Effector memory CD8-positive, alpha-beta T cell (primary cell): ENCODE measurements around the gene TNRC6B.

Experiments used
- ATAC-seq: fragments of 150-1000 bp; cut with Tn5 transposase; replicated peaks from 2 replicates; pipeline ENCODE4 v1.10.0; 2021; ENCODE audit warnings: mild to moderate bottlenecking, moderate library complexity
- DNase-seq, 3 experiments: peaks; one replicate each; pipeline ENCODE4 v3.0.0; 2021
- H3K27ac Mint-ChIP-seq, 2 donors: one replicate each; pipeline ENCODE4 v1.8.0; 2022; ENCODE audit warnings: mild to moderate bottlenecking in 2 of 2, mixed read lengths in 2 of 2, moderate library complexity in 2 of 2
- H3K27me3 Mint-ChIP-seq, 2 donors: one replicate each; pipeline ENCODE4 v1.8.0; 2022; ENCODE audit warnings: mixed read lengths in 2 of 2
- H3K36me3 Mint-ChIP-seq: one replicate; pipeline ENCODE4 v1.8.0; 2022; ENCODE audit warnings: mild to moderate bottlenecking, moderate library complexity, mixed read lengths; ENCODE audit not compliant: insufficient read depth
- H3K4me1 Mint-ChIP-seq, 2 donors: one replicate each; pipeline ENCODE4 v1.8.0; 2022; ENCODE audit warnings: low read depth in 2 of 2, mixed read lengths in 2 of 2
- H3K4me3 Mint-ChIP-seq, 2 donors: one replicate each; pipeline ENCODE4 v1.8.0; 2022; ENCODE audit warnings: mild to moderate bottlenecking in 2 of 2, mixed read lengths in 2 of 2, moderate library complexity in 2 of 2
- H3K9me3 Mint-ChIP-seq, 2 donors: one replicate each; pipeline ENCODE4 v1.8.0; 2022; ENCODE audit warnings: mixed read lengths in 2 of 2

TNRC6B gene

GRCh38 chr22:40226620-40227019 is 48.9 kb downstream of the TNRC6B start:
- Mint-ChIP-seq H3K4me3 (no peak overlapping the region), H3K36me3 (peaks cover 38% of the 10 kb centered on the region), H3K27me3 (no peaks in the 10 kb centered on the region), H3K9me3 (no peaks in the 10 kb centered on the region), H3K4me1 (peaks cover 28 to 42% of the 10 kb centered on the region in 2 donors), H3K27ac (peak overlapping the region; percentile 17 to 76)
- no peak for ATAC-seq
- no peak for DNase-seq

- peaks cover 20 to 32% of the 10 kb centered on the region in 2 donors for H3K4me1 Mint-ChIP-seq
- no peaks in the 10 kb centered on the region for H3K27me3 Mint-ChIP-seq
- H3K9me3 Mint-ChIP-seq: no peaks in the 10 kb centered on the region
- H3K27ac Mint-ChIP-seq: peak overlapping the region in 1 of 2 donors; percentile 24
- ATAC-seq: no peak
- H3K4me3 Mint-ChIP-seq: no peak overlapping the region
- peaks cover 51% of the 10 kb centered on the region for H3K36me3 Mint-ChIP-seq
- DNase-seq: no peak
Observed at GRCh38 chr22:40231618-40232313, 54.0 kb downstream of the TNRC6B start.

GRCh38 chr22:40232624-40233023 is 54.9 kb downstream of the TNRC6B start:
- Mint-ChIP-seq H3K27ac (no peak overlapping the region), H3K36me3 (peaks cover 51% of the 10 kb centered on the region), H3K9me3 (no peaks in the 10 kb centered on the region), H3K4me1 (peaks cover 26 to 40% of the 10 kb centered on the region in 2 donors), H3K27me3 (no peaks in the 10 kb centered on the region), H3K4me3 (no peak overlapping the region)
- no peak for DNase-seq
- ATAC-seq: no peak

DNA sequence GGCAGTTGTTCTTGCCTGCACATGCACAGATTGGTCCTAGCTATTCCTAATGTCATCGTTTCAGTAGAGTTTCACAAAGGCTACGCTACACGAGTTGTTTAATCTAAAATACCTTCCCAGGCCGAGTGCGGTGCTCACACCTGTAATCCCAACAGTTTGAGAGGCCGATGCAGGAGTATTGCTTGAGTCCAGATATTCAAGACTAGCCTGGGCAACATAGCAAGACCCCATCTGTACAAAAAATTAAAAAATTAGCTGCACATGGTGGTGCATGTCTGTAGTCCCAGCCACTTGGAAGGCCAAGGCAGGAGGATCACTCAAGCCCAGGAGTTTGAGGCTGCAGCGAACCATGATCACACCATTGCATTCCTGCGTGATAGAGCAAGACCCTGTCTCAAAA is 56.2 kb downstream of the TNRC6B start:
- Mint-ChIP-seq H3K27me3 (no peaks in the 10 kb centered on the region), H3K4me1 (peaks cover 39 to 51% of the 10 kb centered on the region in 2 donors), H3K27ac (no peak overlapping the region), H3K9me3 (no peaks in the 10 kb centered on the region), H3K4me3 (no peak overlapping the region), H3K36me3 (peaks cover 51% of the 10 kb centered on the region)
- no peak for DNase-seq
- no peak for ATAC-seq

DNA sequence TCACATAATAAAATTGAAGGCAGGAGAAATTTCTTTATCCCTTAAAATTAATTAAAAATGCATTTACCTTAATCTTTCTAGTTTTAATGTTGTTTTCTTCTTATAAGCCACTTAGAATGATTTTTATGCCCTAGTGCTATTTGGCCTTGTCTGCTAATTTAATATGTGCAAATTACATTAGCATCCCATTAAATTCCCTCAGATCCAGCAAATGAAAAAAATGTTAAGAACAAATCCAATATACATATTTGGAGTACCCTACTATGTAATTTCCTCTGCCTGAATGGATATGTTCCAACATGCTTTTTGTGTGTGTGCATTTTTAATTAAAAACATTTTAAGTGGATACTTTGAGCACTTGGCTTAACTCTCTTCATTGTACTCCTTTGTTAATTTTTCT is 56.9 kb downstream of the TNRC6B start:
- ATAC-seq: no peak
- peak overlapping the region in 1 of 2 donors; percentile 44 for H3K27ac Mint-ChIP-seq

DNA sequence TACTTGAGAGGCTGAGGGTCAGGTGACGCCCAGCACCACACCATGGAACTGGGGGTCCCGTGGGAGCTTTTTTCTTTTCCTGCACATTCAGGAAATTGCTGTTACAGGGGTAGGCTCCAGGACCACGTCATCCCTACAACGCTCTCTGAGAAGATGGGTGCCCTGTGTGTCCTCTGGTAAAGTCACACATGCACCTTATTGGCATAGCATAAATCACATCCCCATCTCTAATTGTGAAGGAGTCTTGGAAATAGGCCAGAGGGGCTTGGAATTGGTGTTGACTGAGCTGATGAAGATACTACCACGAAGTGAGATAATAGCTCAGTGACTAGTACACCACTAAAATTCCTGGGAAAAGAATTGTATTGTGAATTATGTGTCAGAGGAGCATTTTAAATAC is 57.6 kb downstream of the TNRC6B start:
- Mint-ChIP-seq H3K27me3 (no peaks in the 10 kb centered on the region), H3K27ac (peak overlapping the region in 1 of 2 donors; percentile 44), H3K9me3 (no peaks in the 10 kb centered on the region), H3K4me1 (peaks cover 46 to 56% of the 10 kb centered on the region in 2 donors), H3K36me3 (peaks cover 45% of the 10 kb centered on the region), H3K4me3 (no peak overlapping the region)
- DNase-seq (no peak), ATAC-seq (no peak)

More for the DNA sequence above, 56.9 kb downstream of the TNRC6B start:
- Mint-ChIP-seq H3K36me3 (peaks cover 52% of the 10 kb centered on the region), H3K9me3 (no peaks in the 10 kb centered on the region), H3K4me1 (peaks cover 43 to 52% of the 10 kb centered on the region in 2 donors), H3K27me3 (no peaks in the 10 kb centered on the region), H3K4me3 (no peak overlapping the region)
- DNase-seq: no peak

- Mint-ChIP-seq H3K36me3 (peaks cover 41% of the 10 kb centered on the region), H3K27ac (peak overlapping the region in 1 of 2 donors; percentile 38), H3K27me3 (no peaks in the 10 kb centered on the region), H3K4me3 (no peak overlapping the region), H3K9me3 (no peaks in the 10 kb centered on the region), H3K4me1 (peaks cover 53 to 65% of the 10 kb centered on the region in 2 donors)
- DNase-seq (no peak), ATAC-seq (no peak)
Observed at GRCh38 chr22:40236131-40236665, 58.5 kb downstream of the TNRC6B start.

DNA sequence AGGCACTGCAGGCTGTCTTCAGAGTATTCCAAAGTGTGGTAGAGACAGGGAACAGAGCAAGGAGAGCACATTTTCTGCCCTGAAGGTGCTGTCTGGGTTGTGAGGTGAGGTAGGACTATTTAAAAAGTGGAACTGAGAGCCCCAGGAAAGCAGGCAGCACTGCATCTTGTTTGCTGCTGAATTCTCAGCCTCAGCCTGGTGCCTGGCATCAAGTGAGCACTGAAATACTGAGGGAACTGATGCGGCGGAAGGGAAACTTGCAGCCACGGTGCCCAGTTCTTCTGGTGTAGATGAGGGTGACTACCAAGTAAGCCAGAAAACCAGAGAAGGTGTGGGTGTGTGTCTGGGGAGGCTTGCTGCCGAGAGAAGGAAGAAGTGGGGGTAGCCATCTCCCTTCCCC is 59.5 kb downstream of the TNRC6B start:
- Mint-ChIP-seq H3K4me1 (peaks cover 63 to 65% of the 10 kb centered on the region in 2 donors), H3K27ac (peak overlapping the region in 1 of 2 donors; percentile 50), H3K9me3 (no peaks in the 10 kb centered on the region), H3K4me3 (no peak overlapping the region), H3K36me3 (peaks cover 36% of the 10 kb centered on the region), H3K27me3 (no peaks in the 10 kb centered on the region)
- DNase-seq (no peak), ATAC-seq (no peak)

GRCh38 chr22:40237788-40238424 is 60.2 kb downstream of the TNRC6B start:
- DNase-seq (no peak), ATAC-seq (no peak)
- peaks cover 68 to 71% of the 10 kb centered on the region in 2 donors for H3K4me1 Mint-ChIP-seq
- H3K27me3 Mint-ChIP-seq: no peaks in the 10 kb centered on the region
- peak overlapping the region; percentile 29 to 50 for H3K4me3 Mint-ChIP-seq
- no peaks in the 10 kb centered on the region for H3K9me3 Mint-ChIP-seq
- peaks cover 33% of the 10 kb centered on the region for H3K36me3 Mint-ChIP-seq
- peak overlapping the region; percentile 50 to 70 for H3K27ac Mint-ChIP-seq

DNA sequence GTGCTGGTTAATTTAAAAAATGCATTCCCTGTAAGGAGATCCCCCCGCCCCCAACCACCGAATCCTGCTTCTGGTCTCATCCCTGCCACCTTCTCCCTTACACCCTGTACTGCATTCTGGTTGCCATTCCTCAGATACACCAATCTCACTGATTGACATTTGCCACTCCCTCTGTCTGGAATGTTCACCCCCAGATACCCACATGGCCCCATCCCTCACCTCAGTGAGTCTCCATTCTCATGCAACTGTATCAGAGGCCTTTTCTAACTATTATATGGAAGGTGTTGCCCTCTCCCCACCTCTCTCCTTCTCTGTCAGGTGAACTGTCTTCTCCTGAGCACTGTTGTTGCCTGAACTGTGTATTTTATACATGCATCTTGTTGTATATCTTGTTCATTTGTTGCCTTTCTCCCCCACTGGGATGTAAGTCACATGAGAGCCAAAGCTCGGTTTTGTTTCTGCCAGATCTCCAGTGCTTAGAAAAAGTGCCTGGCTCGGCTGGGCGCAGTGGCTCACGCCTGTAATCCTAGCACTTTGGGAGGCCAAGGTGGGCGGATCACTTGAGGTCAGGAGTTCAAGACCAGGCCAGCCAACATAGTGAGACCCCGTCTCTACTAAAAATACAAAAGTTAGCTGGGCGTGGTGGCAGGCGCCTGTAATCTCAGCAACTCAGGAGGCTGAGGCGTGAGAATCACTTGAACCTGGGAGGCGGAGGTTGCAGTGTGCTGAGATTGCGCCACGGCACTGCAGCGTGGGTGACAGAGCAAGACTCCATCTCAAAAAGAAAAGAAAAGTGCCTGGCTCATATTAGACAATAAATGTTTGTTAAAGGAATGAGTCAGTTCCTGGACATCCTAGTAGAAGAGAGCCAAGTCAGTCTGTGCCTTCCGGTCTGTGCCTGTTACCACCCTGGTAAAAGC is 61.0 kb downstream of the TNRC6B start:
- Mint-ChIP-seq H3K4me1 (peaks cover 70 to 76% of the 10 kb centered on the region in 2 donors), H3K36me3 (peaks cover 28% of the 10 kb centered on the region), H3K4me3 (peak overlapping the region; percentile 43 to 50), H3K27ac (peak overlapping the region; percentile 50 to 70), H3K9me3 (no peaks in the 10 kb centered on the region), H3K27me3 (no peaks in the 10 kb centered on the region)
- ATAC-seq: peak; percentile 8
- DNase-seq: no peak

GRCh38 chr22:40239345-40239683 is 61.6 kb downstream of the TNRC6B start:
- Mint-ChIP-seq H3K27me3 (no peaks in the 10 kb centered on the region), H3K9me3 (no peaks in the 10 kb centered on the region), H3K4me3 (peak overlapping the region; percentile 43 to 50), H3K27ac (peak overlapping the region in 1 of 2 donors; percentile 70), H3K36me3 (peaks cover 27% of the 10 kb centered on the region), H3K4me1 (peaks cover 70 to 81% of the 10 kb centered on the region in 2 donors)
- ATAC-seq (no peak), DNase-seq (no peak)

- Mint-ChIP-seq H3K27me3 (no peaks in the 10 kb centered on the region), H3K9me3 (no peaks in the 10 kb centered on the region), H3K4me3 (peak overlapping the region; percentile 43 to 61), H3K36me3 (peaks cover 27% of the 10 kb centered on the region), H3K27ac (peak overlapping the region in 1 of 2 donors; percentile 87), H3K4me1 (peaks cover 70 to 83% of the 10 kb centered on the region in 2 donors)
- DNase-seq: no peak
- ATAC-seq: no peak
Observed at GRCh38 chr22:40240160-40240559, 62.4 kb downstream of the TNRC6B start.

DNA sequence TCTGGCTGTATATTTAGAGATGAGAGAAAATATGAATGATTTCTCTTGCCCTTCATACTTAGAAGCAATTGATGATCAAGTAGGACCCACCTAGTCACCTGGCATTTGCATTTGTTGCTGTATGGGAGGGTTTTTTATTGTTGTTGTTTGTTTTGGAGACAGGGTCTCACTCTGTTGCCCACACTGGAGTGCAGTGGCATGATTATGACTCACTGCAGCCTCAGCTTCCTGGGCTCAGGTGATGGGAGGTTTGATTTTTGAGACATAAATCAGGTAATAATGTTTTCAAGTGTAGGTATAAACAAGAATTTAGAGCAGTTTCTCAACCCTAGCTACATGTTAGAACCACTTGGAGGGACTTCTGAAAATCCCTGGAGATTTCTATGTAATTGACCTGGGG is 63.0 kb downstream of the TNRC6B start:
- no peaks in the 10 kb centered on the region for H3K27me3 Mint-ChIP-seq
- DNase-seq (no peak), ATAC-seq (peak; percentile 53)
- peaks cover 71 to 81% of the 10 kb centered on the region in 2 donors for H3K4me1 Mint-ChIP-seq
- peak overlapping the region; percentile 43 to 61 for H3K4me3 Mint-ChIP-seq
- no peaks in the 10 kb centered on the region for H3K9me3 Mint-ChIP-seq
- peak overlapping the region; percentile 80 to 87 for H3K27ac Mint-ChIP-seq
- peaks cover 27% of the 10 kb centered on the region for H3K36me3 Mint-ChIP-seq
